GM18873 (cell line): Measurements from ENCODE around the gene SLC9C2.
"Not testable (repeated sequence)": the region's sequence is repeated elsewhere in the genome, so short reads cannot be mapped to it uniquely, and the experiment has no call there.

Source experiments
- ATAC-seq: cut with Tn5 transposase; IDR thresholded peaks from one replicate; pipeline ENCODE4 v1.9.1; 2021; ENCODE audit warnings: mild to moderate bottlenecking, moderate library complexity, moderate number of reproducible peaks; ENCODE audit not compliant: unreplicated experiment, low FRiP score

The SLC9C2 gene

DNA sequence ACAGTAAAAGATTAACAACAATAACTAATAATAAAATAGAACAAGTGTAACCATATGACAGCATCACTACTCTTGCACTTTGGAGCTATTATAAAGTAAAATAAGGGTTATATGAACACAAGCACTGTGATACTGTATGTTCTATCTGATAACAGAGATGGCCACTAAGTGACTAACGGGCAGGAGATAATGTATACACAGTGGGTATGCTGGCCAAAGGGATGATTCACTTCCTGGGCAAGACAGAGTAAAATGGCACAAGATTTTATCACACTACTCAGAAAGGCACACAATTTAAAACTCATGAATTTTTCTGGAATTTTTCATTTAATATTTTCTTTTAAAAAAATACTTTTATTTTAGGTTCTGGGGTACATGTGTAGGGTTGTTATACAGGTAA, 12.3 kb downstream of the SLC9C2 start:
- ATAC-seq, result no peak

DNA sequence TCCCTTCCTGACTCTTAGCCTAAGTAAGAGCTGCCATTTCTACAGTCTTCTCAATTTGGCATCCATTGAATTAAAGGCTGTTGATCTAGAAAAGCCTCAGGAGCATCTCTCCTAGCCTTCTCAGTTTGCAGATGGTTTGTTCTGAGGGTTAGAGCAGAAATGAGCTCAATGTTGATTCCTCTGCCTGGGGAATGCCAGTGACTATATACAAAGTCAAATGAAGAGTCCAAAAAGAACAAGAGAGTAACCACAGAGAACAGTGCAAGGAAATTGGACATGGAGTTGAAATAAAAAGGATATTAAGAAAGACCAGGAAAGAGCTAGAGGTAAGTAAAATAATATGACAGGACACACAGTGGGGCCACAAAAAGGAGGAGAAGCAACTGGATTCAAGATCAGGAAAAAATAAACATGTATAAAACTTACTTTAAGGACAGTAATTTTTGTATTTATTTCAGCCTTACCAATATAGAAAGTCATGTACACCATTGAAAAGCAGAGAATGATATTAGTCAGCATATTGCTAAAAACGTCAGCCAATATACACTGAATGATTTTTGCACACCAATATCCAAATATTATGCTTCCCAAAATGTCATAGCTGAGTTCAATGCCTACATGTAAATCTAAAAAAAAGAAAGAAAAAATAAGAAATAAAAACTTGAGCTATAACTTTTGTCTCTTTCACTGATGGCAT, 21.3 kb downstream of the SLC9C2 start:
- ATAC-seq, result no peak

DNA sequence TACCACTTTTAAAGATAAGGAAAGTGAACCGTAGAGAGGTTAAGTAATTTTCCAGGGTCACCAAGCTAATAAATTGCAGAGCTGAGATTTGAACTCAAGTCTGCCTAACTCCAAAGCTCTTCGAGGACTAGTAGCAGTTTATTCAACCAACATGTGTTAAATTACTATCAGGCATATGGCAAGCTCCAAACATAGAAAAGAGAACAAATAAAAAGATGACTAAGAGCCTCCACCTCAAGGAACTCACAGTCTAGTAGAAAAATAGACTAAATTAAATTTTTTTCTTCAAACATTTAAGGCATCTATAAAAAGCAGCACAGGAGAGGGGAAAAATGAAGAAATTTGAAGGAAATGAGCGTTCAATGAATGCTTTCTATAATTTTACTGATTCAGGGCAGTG, 22.2 kb downstream of the SLC9C2 start:
- ATAC-seq, result no peak

DNA sequence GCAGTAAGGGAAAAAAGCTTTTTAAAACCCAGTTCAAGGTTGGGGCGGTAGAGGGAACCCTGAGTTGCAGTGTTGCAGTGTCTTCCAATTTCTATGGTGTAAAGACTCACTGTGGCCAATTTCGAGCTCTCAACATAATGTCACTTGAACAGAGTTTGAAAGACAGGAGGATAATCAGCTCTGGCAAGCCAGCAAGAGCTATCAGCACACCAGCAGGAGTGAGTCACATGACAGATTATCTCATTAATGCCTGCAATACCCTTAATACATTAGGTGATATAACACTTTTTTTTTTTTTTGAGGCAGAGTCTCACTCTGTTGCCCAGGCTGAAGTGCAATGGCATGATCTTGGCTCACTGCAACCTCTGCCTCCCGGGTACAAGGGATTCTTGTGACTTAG, 22.8 kb downstream of the SLC9C2 start:
- ATAC-seq, result no peak

DNA sequence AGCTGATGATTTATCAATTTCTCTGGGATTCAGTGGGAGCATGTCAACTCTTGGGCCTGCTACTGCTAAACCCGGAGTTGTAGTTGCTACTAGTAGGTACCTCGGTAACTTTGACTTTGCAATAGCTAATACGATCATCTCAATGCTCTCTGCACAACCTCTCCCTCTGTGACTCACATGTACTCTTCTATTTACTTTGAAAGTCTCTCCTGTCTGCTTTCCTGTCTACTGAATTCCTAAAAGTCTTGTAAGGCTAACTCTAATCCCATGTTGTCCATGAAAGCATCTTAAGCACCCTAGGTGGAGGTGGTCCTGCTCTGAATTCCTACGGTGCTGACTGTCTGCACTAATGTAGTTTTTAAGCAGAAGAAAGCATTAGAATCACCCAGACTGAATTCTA, 29.3 kb downstream of the SLC9C2 start:
- no peak for ATAC-seq

DNA sequence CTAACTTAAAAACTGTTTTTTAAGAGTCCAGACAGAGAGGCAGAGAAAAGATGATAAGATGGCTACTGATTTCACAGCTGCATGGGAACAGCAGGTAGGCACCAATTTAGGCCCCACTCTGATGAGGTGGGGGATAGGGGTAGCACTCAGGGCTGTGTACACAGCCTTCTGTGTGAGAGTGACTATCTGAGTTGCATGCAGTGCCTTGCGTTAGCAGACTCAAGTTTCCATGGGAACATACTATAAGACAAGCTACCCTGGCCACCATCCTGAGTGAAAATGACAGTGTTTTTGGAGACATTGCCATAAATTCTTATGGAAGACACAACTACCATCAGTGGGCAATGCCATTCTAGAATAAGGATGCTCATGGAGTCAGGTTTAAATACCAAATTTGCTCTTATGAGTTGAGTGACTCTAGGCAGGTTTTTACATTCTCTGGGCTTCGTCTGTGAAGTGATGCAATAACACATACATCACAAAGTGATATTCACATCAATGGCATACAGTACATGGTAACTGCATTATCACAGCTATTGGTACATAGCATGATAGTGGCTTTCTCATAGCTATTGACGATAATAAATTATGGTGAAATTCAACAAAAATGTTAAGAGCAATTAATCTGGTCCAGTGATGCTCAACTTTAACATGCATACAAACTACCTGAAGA, 30.5 kb downstream of the SLC9C2 start:
- ATAC-seq, result no peak

DNA sequence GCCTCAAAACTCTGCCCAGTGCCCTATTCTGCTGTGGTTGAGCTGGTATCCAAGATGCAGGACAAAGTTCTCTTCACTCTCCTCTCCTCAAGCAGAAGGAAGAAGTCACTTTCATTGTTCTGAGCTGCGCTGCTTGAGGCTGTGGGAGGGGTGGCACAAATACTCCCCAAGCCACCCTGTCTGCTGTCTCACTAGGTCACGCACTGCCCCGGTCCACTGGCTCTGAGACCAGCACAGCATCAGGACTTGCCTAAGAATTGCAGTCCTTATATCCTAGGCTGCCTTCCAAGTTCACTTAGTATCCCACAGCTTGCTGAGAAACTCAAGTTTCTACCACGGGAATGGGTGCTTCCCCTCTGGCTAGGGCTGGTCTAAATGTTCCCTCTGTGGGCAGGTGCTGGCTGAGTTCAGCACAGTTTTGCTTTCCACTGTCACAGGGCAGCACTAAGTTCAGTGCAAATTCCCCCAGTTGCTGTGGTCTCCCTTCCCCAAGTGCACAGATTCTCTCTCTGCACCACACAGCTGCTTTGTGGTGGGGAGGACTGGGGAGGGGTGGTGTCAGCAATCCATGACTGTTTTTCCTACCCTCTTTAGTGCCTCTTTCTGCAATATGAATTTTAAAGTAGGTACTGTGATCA, 32.4 kb downstream of the SLC9C2 start:
- ATAC-seq, result no peak

DNA sequence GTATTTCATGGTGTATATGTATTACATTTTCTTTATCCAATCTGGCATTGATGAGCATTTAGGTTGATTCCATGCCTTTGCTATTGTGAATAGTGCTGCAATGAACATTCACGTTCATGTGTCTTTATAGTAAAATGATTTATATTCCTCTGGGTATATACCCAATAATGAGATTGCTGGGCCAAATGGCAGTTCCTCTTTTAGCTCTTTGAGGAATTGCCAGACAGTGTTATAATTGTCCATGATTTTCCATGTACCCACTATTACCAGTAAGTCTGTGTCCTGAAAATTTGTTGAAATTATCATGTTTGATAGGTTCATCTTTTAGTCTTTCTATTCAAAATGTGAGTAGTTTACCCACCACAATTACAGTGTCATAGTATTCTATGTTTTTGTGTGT, 34.4 kb downstream of the SLC9C2 start:
- no peak for ATAC-seq

DNA sequence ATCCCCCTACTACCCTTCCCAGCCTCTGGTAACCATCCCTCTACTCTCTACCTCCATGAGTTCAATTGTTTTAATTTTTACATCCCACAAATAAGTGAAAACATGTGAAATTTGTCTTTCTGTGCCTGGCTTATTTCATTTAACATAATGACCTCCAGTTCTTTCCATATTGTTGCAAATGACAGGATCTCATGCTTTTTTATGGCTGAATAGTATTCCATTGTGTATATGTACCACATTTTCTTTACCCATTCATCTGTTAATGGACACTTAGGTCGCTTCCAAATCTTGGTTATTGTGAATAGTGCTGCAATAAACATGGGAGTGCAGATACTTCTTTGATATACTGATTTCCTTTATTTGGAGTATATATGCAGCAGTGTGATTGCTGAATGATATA, 39.0 kb downstream of the SLC9C2 start:
- not testable (repeated sequence) for ATAC-seq

DNA sequence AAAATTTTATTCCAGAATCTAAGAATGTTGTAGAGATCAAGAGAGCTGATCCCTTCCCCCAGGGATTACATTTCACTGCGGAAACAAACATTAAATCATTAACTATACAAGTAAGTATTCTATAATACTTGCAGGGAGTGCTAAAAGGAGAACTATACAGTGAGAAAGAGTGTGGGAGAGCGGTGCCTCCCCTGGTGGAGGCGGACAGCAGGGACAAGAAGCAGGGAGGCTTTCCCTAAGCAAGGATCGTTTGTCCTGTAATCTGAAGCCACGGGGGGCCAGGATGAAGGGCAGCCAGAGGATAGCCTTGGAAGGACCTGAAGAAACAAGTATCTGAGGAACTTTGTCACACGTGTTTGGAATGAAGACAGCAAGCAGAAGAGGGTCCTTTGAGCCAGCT, 40.1 kb downstream of the SLC9C2 start:
- ATAC-seq, result no peak

DNA sequence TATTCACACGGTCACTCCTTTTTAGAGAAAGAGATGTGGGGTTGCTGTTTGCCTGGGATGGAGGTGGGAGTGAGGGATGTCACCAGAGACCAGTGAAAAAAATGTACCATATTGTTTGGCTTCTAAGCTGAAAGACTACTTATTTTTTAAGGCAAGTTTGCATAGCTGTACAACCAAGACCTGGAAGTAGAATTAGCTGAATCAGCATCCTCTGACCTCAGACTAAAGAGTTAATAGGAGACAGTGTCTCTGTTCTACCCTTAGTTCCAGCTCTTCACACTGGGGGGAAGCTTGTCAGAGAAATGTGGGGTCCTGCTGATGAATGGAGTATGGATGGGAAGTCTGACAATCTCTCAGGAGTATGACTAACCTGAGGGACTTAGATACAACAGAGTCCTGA, 41.6 kb downstream of the SLC9C2 start:
- ATAC-seq, result no peak

DNA sequence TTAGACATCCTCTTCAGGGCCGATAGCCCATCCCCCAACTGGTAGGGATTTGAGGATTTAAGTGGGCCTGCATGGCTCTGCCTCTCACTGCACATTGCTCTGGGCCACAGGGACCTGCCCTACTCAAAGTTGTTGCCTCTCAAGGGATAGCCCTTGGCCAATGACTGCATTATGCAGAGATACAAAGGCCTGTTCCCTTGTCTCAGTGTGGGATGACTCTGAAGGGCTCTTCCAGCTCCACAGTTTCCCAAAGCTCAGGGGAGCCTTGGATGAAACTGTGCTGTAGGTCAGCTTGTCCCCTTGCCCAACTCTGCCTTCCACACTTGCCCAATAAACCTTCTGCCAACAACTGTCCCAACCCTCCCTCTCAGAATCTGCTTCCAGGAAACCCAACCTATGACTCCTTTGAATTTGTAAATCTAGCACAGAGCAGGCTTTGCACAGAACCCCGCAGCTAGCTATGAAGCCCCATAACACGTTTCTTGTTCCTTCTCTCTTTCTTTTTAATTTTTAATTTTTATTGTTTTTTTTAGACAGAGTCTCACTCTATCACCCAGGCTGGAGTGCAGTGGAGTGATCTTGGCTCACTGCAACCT, 42.5 kb downstream of the SLC9C2 start:
- ATAC-seq, result no peak

DNA sequence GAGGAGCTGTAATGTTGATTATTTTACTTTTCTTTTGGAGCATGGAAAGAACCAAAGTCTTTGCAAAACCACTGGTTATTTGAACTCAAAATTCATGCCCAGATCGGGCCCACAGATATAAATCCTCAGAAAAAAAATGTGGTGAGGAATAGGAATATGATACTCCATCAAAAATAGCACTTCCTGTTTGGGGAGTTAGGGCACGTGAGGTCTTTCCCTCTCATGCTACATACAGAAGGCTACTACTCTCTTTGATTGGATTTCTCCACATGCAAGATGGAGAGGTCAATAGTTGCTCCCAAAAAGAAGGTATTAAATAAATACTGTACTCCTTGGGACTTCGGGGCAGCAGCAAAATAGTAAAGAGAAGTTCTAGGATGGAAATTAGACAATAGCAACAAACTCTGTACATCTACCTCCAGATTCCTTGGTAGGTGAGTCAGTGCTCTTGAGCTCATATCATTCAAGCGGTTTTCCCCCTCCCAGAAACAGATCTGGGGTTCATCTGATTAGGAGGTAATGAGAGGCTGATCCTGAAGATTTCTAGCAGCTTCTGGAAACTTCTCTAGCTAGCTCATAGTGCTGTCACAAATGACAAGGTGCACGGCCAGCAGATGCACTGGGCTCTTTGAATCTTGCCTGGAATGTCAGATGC, 47.1 kb downstream of the SLC9C2 start:
- ATAC-seq, result no peak

DNA sequence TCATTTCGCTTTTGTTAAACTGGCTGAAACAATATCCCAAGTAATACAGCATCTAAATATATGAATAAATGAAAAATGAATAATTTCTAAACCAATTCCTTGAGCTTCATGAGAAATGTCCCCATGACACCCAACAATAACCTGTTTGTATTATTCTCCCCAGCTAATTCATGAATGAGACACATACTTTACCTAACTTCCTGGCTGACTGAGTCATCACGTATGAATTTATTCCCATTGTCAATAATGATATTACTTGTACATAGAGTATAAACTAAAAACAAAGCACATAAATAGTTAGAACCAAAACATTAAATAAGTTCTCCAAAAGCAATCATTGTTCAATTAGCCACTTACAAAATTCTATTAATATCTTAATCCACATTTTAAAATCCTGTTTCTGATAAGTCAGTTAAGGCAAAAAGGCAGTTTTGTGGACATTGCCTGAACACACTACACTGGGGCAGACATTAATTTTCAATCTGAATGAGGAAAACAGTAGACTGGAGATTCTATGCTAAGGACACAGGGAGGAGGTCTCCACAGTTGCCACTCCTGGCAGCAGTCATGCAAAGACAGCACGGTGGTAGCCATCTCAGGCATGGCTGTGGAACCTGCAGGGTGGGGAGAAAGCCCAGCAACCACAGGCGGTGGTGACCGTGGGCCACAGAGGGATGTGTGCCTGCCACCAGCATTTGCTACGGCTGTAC, 48.2 kb downstream of the SLC9C2 start:
- ATAC-seq, result no peak

DNA sequence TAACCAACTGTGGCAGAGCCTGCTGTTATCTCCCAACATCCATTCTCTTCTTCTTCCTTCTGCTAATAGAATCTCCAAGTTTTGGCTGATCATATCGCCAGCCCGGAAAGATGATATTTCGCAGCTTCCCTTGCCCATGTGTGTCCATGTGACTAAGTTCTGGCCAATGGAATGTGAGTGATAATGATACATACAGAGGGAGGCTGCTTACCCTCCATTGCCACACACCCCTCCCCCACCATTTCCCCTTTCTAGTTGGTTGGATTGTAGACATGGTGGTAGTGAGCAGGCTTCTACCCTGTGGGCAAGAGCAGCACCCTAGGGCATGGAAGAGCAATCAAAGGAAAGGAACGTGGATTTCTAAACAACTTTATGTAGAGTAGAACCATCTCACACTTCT, 48.8 kb downstream of the SLC9C2 start:
- ATAC-seq, result no peak

DNA sequence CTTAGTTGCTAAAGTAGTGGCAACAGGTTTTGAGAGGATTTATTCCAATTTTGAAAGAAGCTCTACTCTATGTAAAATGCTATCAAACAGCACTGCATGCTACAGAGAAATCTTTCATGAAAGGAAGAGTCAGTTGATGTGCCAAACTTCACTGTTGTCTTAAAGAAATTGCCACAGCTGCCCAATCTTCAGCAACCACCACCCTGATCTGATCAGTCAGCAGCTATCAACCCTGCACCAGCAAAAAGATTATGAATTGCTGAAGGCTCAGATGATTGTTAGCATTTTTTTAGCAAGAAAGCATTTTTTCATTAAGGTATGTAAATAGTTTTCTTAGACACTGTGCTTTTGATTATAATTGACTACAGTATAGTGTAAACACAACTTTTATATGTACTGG, 49.6 kb downstream of the SLC9C2 start:
- no peak for ATAC-seq

DNA sequence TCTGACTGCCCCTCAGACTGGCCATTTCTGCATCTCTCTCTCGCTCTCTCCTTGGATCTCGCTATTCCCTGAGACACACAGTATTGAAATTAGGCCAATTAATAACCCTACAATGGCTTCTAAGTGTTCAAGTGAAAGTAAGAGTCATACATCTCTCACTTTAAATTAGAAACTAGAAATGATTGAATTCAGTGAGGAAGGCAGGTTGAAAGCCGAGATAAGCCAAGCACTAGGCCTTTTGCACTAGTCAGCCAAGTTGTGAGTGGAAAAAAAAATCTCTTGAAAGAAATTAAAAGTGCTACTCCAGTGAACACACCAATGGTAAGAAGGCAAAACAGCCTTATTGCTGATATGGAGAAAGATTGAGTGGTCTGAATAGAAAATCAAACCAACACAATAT, 51.2 kb downstream of the SLC9C2 start:
- ATAC-seq, result no peak

DNA sequence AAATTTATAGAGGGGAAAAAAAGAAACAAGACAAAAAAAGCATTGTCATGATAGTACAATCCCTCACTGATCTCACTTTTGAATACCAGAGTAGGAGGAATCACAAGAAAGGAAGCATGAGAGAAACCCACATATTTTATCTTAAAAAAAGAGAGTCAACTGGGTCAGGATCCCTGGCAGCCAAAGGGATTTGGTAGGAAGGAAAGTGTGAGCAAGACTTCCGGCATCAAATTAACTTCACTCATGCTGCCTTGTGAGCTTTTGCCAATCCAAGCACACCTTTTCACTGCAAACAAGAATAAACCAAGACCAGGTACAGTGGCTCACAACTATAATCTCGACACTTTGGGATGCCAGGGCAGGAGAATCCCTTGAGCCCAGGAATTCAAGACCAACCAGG, 53.1 kb downstream of the SLC9C2 start:
- ATAC-seq, result no peak

DNA sequence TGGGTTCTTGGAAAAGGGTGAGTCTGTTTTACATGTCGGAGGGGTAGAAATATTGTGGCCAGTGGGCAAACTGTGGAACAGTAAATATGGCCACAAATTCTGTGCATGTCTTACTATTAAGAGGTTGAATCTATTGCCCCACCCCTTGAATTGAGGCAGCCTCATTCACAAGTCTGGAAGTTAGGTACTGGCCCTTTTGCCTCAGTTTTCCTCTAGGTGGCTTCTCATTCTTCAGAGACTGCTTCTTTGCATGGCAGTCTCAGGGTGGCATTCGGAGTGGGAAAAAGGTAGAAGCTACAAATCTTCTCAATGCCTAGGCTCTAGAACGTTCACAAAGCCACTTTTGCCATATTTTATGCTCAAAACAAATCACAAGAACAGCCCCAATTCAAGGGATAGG, 57.2 kb downstream of the SLC9C2 start:
- ATAC-seq, result no peak

DNA sequence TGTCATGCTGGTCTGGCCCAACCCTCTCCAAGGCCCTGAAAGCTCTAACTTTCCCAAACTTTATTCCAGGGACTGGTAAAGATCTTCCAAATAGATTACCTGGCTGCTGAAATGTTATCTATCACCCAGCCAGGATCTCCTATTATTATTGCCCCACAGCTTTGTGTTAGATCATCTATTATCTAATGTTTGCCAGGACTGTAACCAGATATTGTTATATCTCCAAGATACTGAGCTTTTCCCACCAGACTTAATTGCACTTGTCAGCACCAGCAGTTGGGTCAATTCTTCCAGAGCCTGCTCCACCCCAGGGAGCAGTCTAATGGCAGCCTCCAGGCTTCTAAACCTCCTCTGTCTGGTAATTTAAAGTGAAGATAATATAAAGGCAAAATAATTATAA, 66.6 kb downstream of the SLC9C2 start:
- ATAC-seq, result no peak
